H54 (cell line): ENCODE measurements around the gene USH1C.

Experiments used
- DNase-seq: peaks from one replicate; pipeline ENCODE4 v3.0.0; 2011; ENCODE audit warnings: low spot score, mixed read lengths; ENCODE audit not compliant: insufficient read length
- FAIRE-seq: peaks from 3 replicates; lab custom pipeline; 2011; peaks lifted over from hg19 to GRCh38; lab: Jason Lieb, UNC
- POLR2A ChIP-seq: IDR thresholded peaks from 2 replicates; pipeline ENCODE4 v1.6.1; 2011; ENCODE audit warnings: low read depth, mild to moderate bottlenecking, low read length

USH1C gene

GRCh38 chr11:17548444-17548843, 4.2 kb upstream of the USH1C start:
- no peak for DNase-seq
- no peak for FAIRE-seq
- no peak for TF ChIP-seq POLR2A

GRCh38 chr11:17547932-17548331, 3.7 kb upstream of the USH1C start:
- DNase-seq (no peak), FAIRE-seq (no peak)
- no peak for TF ChIP-seq POLR2A

- TF ChIP-seq POLR2A = no peak
- DNase-seq (no peak), FAIRE-seq (no peak)
Observed at GRCh38 chr11:17547051-17547577, 2.9 kb upstream of the USH1C start, which contains the start of gene OTOG. TSS of gene OTOG (plus strand) at chr11:17547259. CDS start at chr11:17547373, 114 bp downstream.

- TF ChIP-seq POLR2A = no peak
- FAIRE-seq = no peak
- DNase-seq = no peak
Observed at GRCh38 chr11:17546240-17546639, 2.0 kb upstream of the USH1C start.

- no peak for DNase-seq
- no peak for FAIRE-seq
Observed at GRCh38 chr11:17543574-17544180, 539 bp downstream of the USH1C start.

GRCh38 chr11:17543041-17543440, 1.2 kb downstream of the USH1C start:
- no peak for TF ChIP-seq POLR2A
- DNase-seq (no peak), FAIRE-seq (no peak)

More at GRCh38 chr11:17543574-17544180, 539 bp downstream of the USH1C start:
- no peak for TF ChIP-seq POLR2A

- DNase-seq (no peak), FAIRE-seq (no peak)
Observed at GRCh38 chr11:17542249-17542648, 2.0 kb downstream of the USH1C start.

GRCh38 chr11:17541330-17541885, 2.8 kb downstream of the USH1C start:
- DNase-seq (no peak), FAIRE-seq (no peak)
- TF ChIP-seq POLR2A = no peak

More at GRCh38 chr11:17542249-17542648, 2.0 kb downstream of the USH1C start:
- TF ChIP-seq POLR2A = no peak

GRCh38 chr11:17540807-17541206, 3.4 kb downstream of the USH1C start:
- no peak for TF ChIP-seq POLR2A
- FAIRE-seq = no peak

GRCh38 chr11:17538731-17539130, 5.5 kb downstream of the USH1C start:
- no peak for DNase-seq
- TF ChIP-seq POLR2A = no peak
- FAIRE-seq = no peak

More at GRCh38 chr11:17540807-17541206, 3.4 kb downstream of the USH1C start:
- DNase-seq = no peak

GRCh38 chr11:17538054-17538453, 6.2 kb downstream of the USH1C start:
- DNase-seq = no peak
- TF ChIP-seq POLR2A = no peak
- FAIRE-seq = no peak

GRCh38 chr11:17537261-17537660, 7.0 kb downstream of the USH1C start:
- DNase-seq (no peak), FAIRE-seq (no peak)
- TF ChIP-seq POLR2A = no peak

- FAIRE-seq = no peak
- no peak for TF ChIP-seq POLR2A
- no peak for DNase-seq
Observed at GRCh38 chr11:17535488-17535887, 8.7 kb downstream of the USH1C start.

- DNase-seq (no peak), FAIRE-seq (no peak)
- no peak for TF ChIP-seq POLR2A
Observed at GRCh38 chr11:17533778-17534415, 10.3 kb downstream of the USH1C start.

- no peak for FAIRE-seq
- no peak for DNase-seq
- TF ChIP-seq POLR2A = no peak
Observed at GRCh38 chr11:17533341-17533740, 10.9 kb downstream of the USH1C start.
